Neuronal stem cell (in vitro differentiated cells): ENCODE measurements around the gene ANKRD36.
"Not testable (repeated sequence)": the region's sequence is repeated elsewhere in the genome, so short reads cannot be mapped to it uniquely, and the experiment has no call there.

Experiments
- DNase-seq: peaks from one replicate; pipeline ENCODE4 v3.0.0-alpha.2; 2013; ENCODE audit warnings: low spot score
- H2AFZ ChIP-seq: one replicate; pipeline ENCODE4 v1.6.1; 2013; ENCODE audit warnings: mild to moderate bottlenecking, low read length, inconsistent platforms
- H2AK5ac ChIP-seq: 2 replicates; pipeline ENCODE4 v1.6.1; 2013; ENCODE audit warnings: low read depth, mild to moderate bottlenecking, inconsistent platforms, low read length, moderate library complexity, mixed read lengths
- H2BK120ac ChIP-seq: 2 replicates; pipeline ENCODE4 v1.6.1; 2013; ENCODE audit warnings: low read depth, mild to moderate bottlenecking, inconsistent platforms, low read length, moderate library complexity, mixed read lengths
- H2BK12ac ChIP-seq: one replicate; pipeline ENCODE4 v1.6.1; 2013; ENCODE audit warnings: low read length, inconsistent platforms
- H2BK15ac ChIP-seq: 2 replicates; pipeline ENCODE4 v1.6.1; 2013; ENCODE audit warnings: mild to moderate bottlenecking, low read length, inconsistent platforms, mixed read lengths
- H2BK5ac ChIP-seq: one replicate; pipeline ENCODE4 v1.6.1; 2013; ENCODE audit warnings: inconsistent platforms, mild to moderate bottlenecking, low read length, moderate library complexity
- H3K14ac ChIP-seq: one replicate; pipeline ENCODE4 v1.6.1; 2013; ENCODE audit warnings: low read length, inconsistent platforms
- H3K18ac ChIP-seq: 2 replicates; pipeline ENCODE4 v1.6.1; 2013; ENCODE audit warnings: low read length, inconsistent platforms
- H3K23ac ChIP-seq: 2 replicates; pipeline ENCODE4 v1.6.1; 2013; ENCODE audit warnings: low read depth, mild to moderate bottlenecking, mixed read lengths, low read length, inconsistent platforms; ENCODE audit not compliant: poor library complexity
- H3K27ac ChIP-seq: replicated peaks from 3 replicates; pipeline ENCODE4 v1.5.1; 2013; ENCODE audit warnings: low read length, inconsistent platforms
- H3K27me3 ChIP-seq, 3 experiments: 2 replicates each; pipeline ENCODE4 v1.6.1; 2013; ENCODE audit warnings: low read length in 3 of 3, mild to moderate bottlenecking in 2 of 3, inconsistent platforms in 1 of 3, low read depth in 1 of 3, mixed read lengths in 1 of 3, moderate library complexity in 1 of 3; ENCODE audit not compliant: control insufficient read depth in 3 of 3, insufficient read depth in 3 of 3
- H3K36me3 ChIP-seq, 2 donors: replicated peaks in 1 of 2; 2 replicates each; pipeline ENCODE4 v1.6.1; 2013; ENCODE audit warnings: low read length in 2 of 2; ENCODE audit not compliant: control insufficient read depth in 2 of 2, insufficient read depth in 2 of 2
- H3K4ac ChIP-seq: 2 replicates; pipeline ENCODE4 v1.6.1; 2013; ENCODE audit warnings: inconsistent platforms, mild to moderate bottlenecking, low read length, moderate library complexity
- H3K4me1 ChIP-seq, 2 donors: 1 replicate in 1 of 2; 2 replicates in 1 of 2; pipeline ENCODE4 v1.6.1; 2013; ENCODE audit warnings: low read length in 2 of 2, low read depth in 1 of 2; ENCODE audit not compliant: control insufficient read depth in 2 of 2, insufficient read depth in 1 of 2
- H3K4me2 ChIP-seq: one replicate; pipeline ENCODE4 v1.6.1; 2013; ENCODE audit warnings: mild to moderate bottlenecking, low read length, inconsistent platforms; ENCODE audit not compliant: insufficient read depth, poor library complexity, severe bottlenecking
- H3K4me3 ChIP-seq, 2 donors: 2 replicates each; pipeline ENCODE4 v1.5.1; 2013; ENCODE audit warnings: low read length in 2 of 2, mild to moderate bottlenecking in 2 of 2, inconsistent platforms in 1 of 2, moderate library complexity in 1 of 2
- H3K79me1 ChIP-seq: one replicate; pipeline ENCODE4 v1.6.1; 2013; ENCODE audit warnings: low read depth, mild to moderate bottlenecking, inconsistent platforms, low read length, moderate library complexity
- H3K9ac ChIP-seq: one replicate; pipeline ENCODE4 v1.6.1; 2013; ENCODE audit warnings: mild to moderate bottlenecking, low read depth, low read length, inconsistent platforms; ENCODE audit not compliant: poor library complexity
- H3K9me3 ChIP-seq, 2 donors: replicated peaks in 1 of 2; 2 replicates each; pipeline versions ENCODE3 to v1.6.1; 2013; ENCODE audit warnings: low read length in 2 of 2, mild to moderate bottlenecking in 2 of 2, inconsistent platforms in 1 of 2, low read depth in 1 of 2, mixed read lengths in 1 of 2, moderate library complexity in 1 of 2; ENCODE audit not compliant: control insufficient read depth in 2 of 2, insufficient read depth in 1 of 2
- H4K8ac ChIP-seq: one replicate; pipeline ENCODE4 v1.6.1; 2013; ENCODE audit warnings: low read depth, mild to moderate bottlenecking, inconsistent platforms, low read length, moderate library complexity
- H4K91ac ChIP-seq: one replicate; pipeline ENCODE4 v1.6.1; 2013; ENCODE audit warnings: low read length, low read depth, mild to moderate bottlenecking, inconsistent platforms; ENCODE audit not compliant: poor library complexity
- WGBS, 2 donors: extraction: QIAGEN DNeasy Blood & Tissue Kit; methylation state at CpG; one replicate each; pipeline ENCODE4 v1.1.7; 2013; ENCODE audit warnings: missing lambda C conversion rate in 2 of 2, mixed read lengths in 1 of 2; ENCODE audit not compliant: insufficient read length in 2 of 2, insufficient replicate concordance in 1 of 2; ENCODE audit errors: extremely low coverage in 2 of 2; 5-methylcytosine and 5-hydroxymethylcytosine counted together

ANKRD36 gene

DNA sequence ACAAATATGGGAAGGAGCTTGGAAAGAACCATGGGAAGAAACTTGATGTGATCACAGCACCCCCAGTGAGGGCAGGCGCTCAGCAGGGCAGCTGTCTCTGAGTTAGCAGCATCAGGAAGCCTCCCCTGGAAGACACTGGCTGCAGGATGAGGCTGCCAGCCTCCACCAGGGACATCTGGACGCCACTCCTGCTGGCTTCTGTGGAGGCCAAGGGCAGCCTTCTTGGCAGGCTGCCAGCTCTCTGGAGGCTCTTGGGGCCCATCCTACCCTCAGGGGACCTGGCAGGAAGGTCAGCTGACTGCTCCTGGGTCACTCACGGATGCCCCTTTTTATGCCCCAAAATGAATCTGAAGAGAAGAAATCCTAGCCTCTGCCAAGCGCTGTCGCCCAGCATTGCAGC, 44.2 kb upstream of the ANKRD36 start:
- not testable (repeated sequence) for H2AFZ ChIP-seq, H3K14ac ChIP-seq, H3K27me3 ChIP-seq, H3K4ac ChIP-seq, H3K18ac ChIP-seq, DNase-seq, H2BK120ac ChIP-seq, H2BK15ac ChIP-seq, H3K4me1 ChIP-seq, H3K4me2 ChIP-seq, H2AK5ac ChIP-seq, H2BK12ac ChIP-seq, H3K27ac ChIP-seq, H2BK5ac ChIP-seq, H3K9me3 ChIP-seq, H3K79me1 ChIP-seq, H4K91ac ChIP-seq, H4K8ac ChIP-seq, H3K9ac ChIP-seq, H3K36me3 ChIP-seq, H3K23ac ChIP-seq, H3K4me3 ChIP-seq
- whole genome bisulfite sequencing, 2 donors, result no CpG with 5 or more reads among the region's 5 CpGs

DNA sequence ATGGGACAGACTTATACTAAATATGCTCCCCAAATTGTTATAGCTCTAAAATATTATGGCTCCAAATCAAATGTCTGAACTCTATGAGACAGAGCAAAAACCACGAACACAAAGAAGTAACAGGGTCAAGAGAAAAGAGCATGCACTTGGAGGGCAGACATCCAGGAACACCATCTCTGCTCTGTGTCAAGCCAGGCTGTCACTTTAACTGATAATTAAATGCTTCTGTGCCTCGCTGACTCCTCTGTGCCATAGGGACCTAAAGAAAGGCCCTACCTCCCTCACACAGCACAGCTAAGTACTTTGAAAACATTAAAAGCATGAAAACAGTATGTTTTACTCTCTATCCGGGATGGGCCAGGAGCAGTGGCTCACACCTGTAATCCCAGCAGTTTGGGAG, 42.0 kb upstream of the ANKRD36 start:
- not testable (repeated sequence) for H2BK120ac ChIP-seq, H2AK5ac ChIP-seq, H3K23ac ChIP-seq, DNase-seq, H4K91ac ChIP-seq, H3K18ac ChIP-seq, H3K27ac ChIP-seq, H3K4me1 ChIP-seq, H3K9ac ChIP-seq, H4K8ac ChIP-seq, H3K79me1 ChIP-seq, H3K4me3 ChIP-seq, H3K36me3 ChIP-seq, H3K4ac ChIP-seq, H3K4me2 ChIP-seq, H2BK12ac ChIP-seq, H3K27me3 ChIP-seq, H2AFZ ChIP-seq, H2BK5ac ChIP-seq, H3K9me3 ChIP-seq, H3K14ac ChIP-seq, H2BK15ac ChIP-seq
- no CpG with 5 or more reads among the region's 3 CpGs for WGBS, 2 donors

DNA sequence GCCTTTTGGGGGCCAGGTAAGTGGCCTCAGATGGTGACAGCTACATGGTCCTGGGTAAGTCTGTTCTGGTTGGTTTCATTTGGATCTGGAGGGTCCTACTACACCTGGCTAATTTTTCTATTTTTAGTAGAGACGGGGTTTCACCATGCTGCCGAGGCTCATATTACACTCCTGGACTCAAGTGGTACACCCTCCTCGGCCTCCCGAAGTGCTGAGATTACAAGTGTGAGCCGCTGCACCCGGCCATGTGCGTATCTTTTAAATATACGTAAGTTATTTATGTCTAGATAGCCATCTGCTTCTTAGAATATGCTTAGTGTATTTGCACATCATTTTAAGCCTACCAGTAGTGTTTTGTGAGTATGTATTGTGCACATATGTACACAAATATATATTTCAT, 35.7 kb upstream of the ANKRD36 start:
- not testable (repeated sequence) for H2BK12ac ChIP-seq, H3K23ac ChIP-seq

DNA sequence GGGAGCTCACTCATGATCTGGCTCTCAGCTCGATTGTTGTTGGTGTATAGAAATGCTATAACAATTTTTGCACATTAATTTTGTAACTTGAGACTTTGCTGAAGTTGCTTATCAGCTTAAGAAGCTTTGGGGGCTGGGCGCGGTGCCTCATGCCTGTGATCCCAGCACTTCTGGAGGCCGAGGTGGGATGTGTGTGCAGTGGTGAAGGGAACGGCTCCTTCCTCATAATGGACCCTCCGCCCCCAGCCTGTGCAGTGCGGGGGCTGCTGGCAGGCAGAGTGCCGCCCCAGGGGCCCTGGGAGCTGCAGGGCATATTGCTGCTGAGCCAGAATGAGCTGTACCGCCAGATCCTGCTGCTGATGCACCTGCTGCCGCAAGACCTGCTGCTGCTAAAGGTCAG, 32.1 kb upstream of the ANKRD36 start:
- H4K91ac ChIP-seq, H3K14ac ChIP-seq, H3K4me1 ChIP-seq, H2BK15ac ChIP-seq, H2AK5ac ChIP-seq, H3K79me1 ChIP-seq, H3K27me3 ChIP-seq, H3K4ac ChIP-seq, H3K36me3 ChIP-seq, H3K9me3 ChIP-seq, H2BK12ac ChIP-seq, DNase-seq, H3K23ac ChIP-seq, H4K8ac ChIP-seq, H3K4me3 ChIP-seq, H3K4me2 ChIP-seq, H3K27ac ChIP-seq, H2BK5ac ChIP-seq, H2AFZ ChIP-seq, H3K9ac ChIP-seq, H2BK120ac ChIP-seq, H3K18ac ChIP-seq: not testable (repeated sequence)
- WGBS, 2 donors, result no CpG with 5 or more reads among the region's 10 CpGs

More for the DNA sequence above, 35.7 kb upstream of the ANKRD36 start:
- DNase-seq, H3K79me1 ChIP-seq, H3K4ac ChIP-seq, H3K36me3 ChIP-seq, H3K4me1 ChIP-seq, H3K4me3 ChIP-seq, H2BK120ac ChIP-seq, H4K8ac ChIP-seq, H3K27me3 ChIP-seq, H2AFZ ChIP-seq, H3K4me2 ChIP-seq, H3K9ac ChIP-seq, H2AK5ac ChIP-seq, H4K91ac ChIP-seq, H3K14ac ChIP-seq, H2BK5ac ChIP-seq, H3K9me3 ChIP-seq, H3K18ac ChIP-seq, H2BK15ac ChIP-seq, H3K27ac ChIP-seq: not testable (repeated sequence)
- no CpG with 5 or more reads among the region's 8 CpGs for WGBS, 2 donors
